ENCODE measurements around the gene POLRMT.

GRCh38 chr19:601310-601709, 32.0 kb downstream of the POLRMT start:
- no peak for TF ChIP-seq CTCF (IDR thresholded peaks at IDR 0.05)
- no peak for TF ChIP-seq POLR2A (IDR thresholded peaks at IDR 0.05)
